ENCODE data around the gene MFAP3. TPM values are rescaled to one million over a fixed set of nuclear protein-coding genes. Genes with fewer than 3 reads are reported as not detected.

Gene MFAP3
- total RNA-seq, 1 donor from 2014 or later, result 26.4 TPM

GRCh38 chr5:154087260-154087659, 48.5 kb downstream of the MFAP3 start:
- DNase-seq, result no peak
- no peak overlapping the region for H3K4me3 Mint-ChIP-seq
- no peaks in the 10 kb centered on the region for H3K36me3 Mint-ChIP-seq (ENCODE audit: low read depth)
- H3K27me3 Mint-ChIP-seq, result peaks cover 16% of the 10 kb centered on the region
- peaks cover 3% of the 10 kb centered on the region for H3K9me3 Mint-ChIP-seq
- H3K4me1 Mint-ChIP-seq, result peaks cover 9% of the 10 kb centered on the region
- intact Hi-C loops (cut with micrococcal nuclease), result no loop called here
- no peak overlapping the region for H3K27ac Mint-ChIP-seq

GRCh38 chr5:154088801-154089200, 50.0 kb downstream of the MFAP3 start:
- no peak for DNase-seq
- Mint-ChIP-seq H3K4me1 (peaks cover 9% of the 10 kb centered on the region), H3K4me3 (no peak overlapping the region), H3K27me3 (peaks cover 25% of the 10 kb centered on the region), H3K9me3 (peaks cover 3% of the 10 kb centered on the region), H3K36me3 (ENCODE audit: low read depth) (no peaks in the 10 kb centered on the region), H3K27ac (no peak overlapping the region)
- intact Hi-C loops (cut with micrococcal nuclease), result no loop called here

GRCh38 chr5:154090656-154091055, 51.9 kb downstream of the MFAP3 start:
- peaks cover 8% of the 10 kb centered on the region for H3K4me1 Mint-ChIP-seq
- H3K9me3 Mint-ChIP-seq, result peaks cover 3% of the 10 kb centered on the region
- H3K36me3 Mint-ChIP-seq (ENCODE audit: low read depth), result no peaks in the 10 kb centered on the region

GRCh38 chr5:154092356-154093141, 53.8 kb downstream of the MFAP3 start:
- no peaks in the 10 kb centered on the region for H3K9me3 Mint-ChIP-seq
- H3K27ac Mint-ChIP-seq, result no peak overlapping the region
- no peaks in the 10 kb centered on the region for H3K36me3 Mint-ChIP-seq (ENCODE audit: low read depth)
- intact Hi-C loops (cut with micrococcal nuclease), result no loop called here
- H3K4me3 Mint-ChIP-seq, result no peak overlapping the region
- H3K27me3 Mint-ChIP-seq, result peaks cover 37% of the 10 kb centered on the region
- H3K4me1 Mint-ChIP-seq, result no peaks in the 10 kb centered on the region
- no peak for DNase-seq

More at GRCh38 chr5:154090656-154091055, 51.9 kb downstream of the MFAP3 start:
- Mint-ChIP-seq H3K27me3 (peaks cover 37% of the 10 kb centered on the region), H3K4me3 (no peak overlapping the region), H3K27ac (no peak overlapping the region)
- intact Hi-C loops (cut with micrococcal nuclease), result no loop called here
- no peak for DNase-seq

GRCh38 chr5:154093142-154093532, 54.4 kb downstream of the MFAP3 start:
- H3K27me3 Mint-ChIP-seq, result peaks cover 37% of the 10 kb centered on the region
- no peak overlapping the region for H3K27ac Mint-ChIP-seq
- intact Hi-C loops (cut with micrococcal nuclease), result no loop called here
- no peaks in the 10 kb centered on the region for H3K36me3 Mint-ChIP-seq (ENCODE audit: low read depth)
- DNase-seq, result no peak
- no peaks in the 10 kb centered on the region for H3K4me1 Mint-ChIP-seq
- H3K4me3 Mint-ChIP-seq, result no peak overlapping the region
- no peaks in the 10 kb centered on the region for H3K9me3 Mint-ChIP-seq

- no peaks in the 10 kb centered on the region for H3K9me3 Mint-ChIP-seq
- H3K27me3 Mint-ChIP-seq, result peaks cover 31% of the 10 kb centered on the region
- H3K36me3 Mint-ChIP-seq (ENCODE audit: low read depth), result no peaks in the 10 kb centered on the region
- H3K4me1 Mint-ChIP-seq, result no peaks in the 10 kb centered on the region
- no peak overlapping the region for H3K27ac Mint-ChIP-seq
- DNase-seq, result no peak
- H3K4me3 Mint-ChIP-seq, result no peak overlapping the region
- intact Hi-C loops (cut with micrococcal nuclease), result no loop called here
These were observed 57.1 kb downstream of the MFAP3 start for GRCh38 chr5:154095904-154096303.

- DNase-seq, result no peak
- Mint-ChIP-seq H3K27me3 (peaks cover 25% of the 10 kb centered on the region), H3K9me3 (no peaks in the 10 kb centered on the region), H3K4me3 (no peak overlapping the region), H3K4me1 (no peaks in the 10 kb centered on the region), H3K27ac (no peak overlapping the region), H3K36me3 (ENCODE audit: low read depth) (no peaks in the 10 kb centered on the region)
- intact Hi-C loops (cut with micrococcal nuclease), result no loop called here
These were observed 58.3 kb downstream of the MFAP3 start for GRCh38 chr5:154097031-154097430.

GRCh38 chr5:154098465-154098864, 59.7 kb downstream of the MFAP3 start:
- Mint-ChIP-seq H3K4me1 (peaks cover 3% of the 10 kb centered on the region), H3K36me3 (ENCODE audit: low read depth) (no peaks in the 10 kb centered on the region), H3K27ac (no peak overlapping the region), H3K9me3 (no peaks in the 10 kb centered on the region), H3K4me3 (no peak overlapping the region), H3K27me3 (peaks cover 18% of the 10 kb centered on the region)
- no peak for DNase-seq
- intact Hi-C loops (cut with micrococcal nuclease), result no loop called here

- Mint-ChIP-seq H3K27ac (no peak overlapping the region), H3K27me3 (peaks cover 2% of the 10 kb centered on the region), H3K36me3 (ENCODE audit: low read depth) (no peaks in the 10 kb centered on the region), H3K4me3 (no peak overlapping the region), H3K9me3 (no peaks in the 10 kb centered on the region), H3K4me1 (peaks cover 3% of the 10 kb centered on the region)
- no peak for DNase-seq
- intact Hi-C loops (cut with micrococcal nuclease), result no loop called here
These were observed 62.4 kb downstream of the MFAP3 start for GRCh38 chr5:154101184-154101583.

GRCh38 chr5:154103233-154103632, 64.5 kb downstream of the MFAP3 start:
- H3K9me3 Mint-ChIP-seq, result no peaks in the 10 kb centered on the region
- no peak for DNase-seq
- no peaks in the 10 kb centered on the region for H3K36me3 Mint-ChIP-seq (ENCODE audit: low read depth)
- intact Hi-C loops (cut with micrococcal nuclease), result no loop called here
- H3K27ac Mint-ChIP-seq, result no peak overlapping the region
- H3K4me3 Mint-ChIP-seq, result no peak overlapping the region
- H3K4me1 Mint-ChIP-seq, result peaks cover 3% of the 10 kb centered on the region
- peaks cover 2% of the 10 kb centered on the region for H3K27me3 Mint-ChIP-seq

Other genes with a start within 250 kb of the MFAP3 start
- gene FAM114A2, start 57 bp upstream of the MFAP3 start, total RNA-seq, result 23.6 and 27.3 TPM in 2 replicates
- gene GALNT10, start 151.8 kb downstream of the MFAP3 start, total RNA-seq, result 42.7 and 50.7 TPM in 2 replicates

All from activated CD4-positive, alpha-beta T cell treated with anti-CD3 and anti-CD28 coated beads, Interleukin-2, amount 10 ng/mL, durations not matched to agents 24 days and 14 days (primary cell).